Activated CD8-positive, alpha-beta T cell treated with anti-CD3 and anti-CD28 coated beads for 36 hours (primary cell): ENCODE data around the gene WDR20. TPM values are rescaled to one million over a fixed set of nuclear protein-coding genes. Genes with fewer than 3 reads are reported as not detected.

ENCODE experiments used
- ATAC-seq: fragments of 200-7000 bp; cut with Tn5 transposase; one replicate; pipeline ENCODE4 v1.10.0; 2021; ENCODE audit warnings: mild to moderate bottlenecking, moderate library complexity
- CTCF ChIA-PET: fragments of 350-600 bp; sonication (Branson Sonifier 250); formaldehyde crosslinking; loops from one replicate; lab custom pipeline; 2021; ENCODE audit warnings: antibody characterized with exemption; lab: Charles Lee
- POLR2A ChIA-PET: fragments of 350-600 bp; sonication (Branson Sonifier 250); formaldehyde crosslinking; loops from one replicate; lab custom pipeline; 2021; ENCODE audit warnings: antibody characterized with exemption; lab: Charles Lee
- DNase-seq: peaks from one replicate; pipeline ENCODE4 v3.0.0-alpha.2; 2020
- H3K27ac Mint-ChIP-seq: one replicate; pipeline ENCODE4 v1.8.0; 2021; ENCODE audit warnings: mild to moderate bottlenecking, mixed read lengths
- H3K27me3 Mint-ChIP-seq: one replicate; pipeline ENCODE4 v1.8.0; 2021; ENCODE audit warnings: mixed read lengths
- H3K36me3 Mint-ChIP-seq: one replicate; pipeline ENCODE4 v1.8.0; 2021; ENCODE audit warnings: low read depth, mixed read lengths
- H3K4me1 Mint-ChIP-seq: one replicate; pipeline ENCODE4 v1.8.0; 2021; ENCODE audit warnings: low read depth, mixed read lengths
- H3K4me3 Mint-ChIP-seq: one replicate; pipeline ENCODE4 v1.8.0; 2021; ENCODE audit warnings: mild to moderate bottlenecking, moderate library complexity, mixed read lengths
- H3K9me3 Mint-ChIP-seq: one replicate; pipeline ENCODE4 v1.8.0; 2021; ENCODE audit warnings: mixed read lengths
- CTCF ChIP-seq: fragments of 200-600 bp; IDR thresholded peaks from one replicate; pipeline ENCODE4 v1.8.0; 2022; ENCODE audit warnings: antibody characterized with exemption, mild to moderate bottlenecking
- intact Hi-C: fragments of 100-400 bp; cut with micrococcal nuclease; formaldehyde crosslinking; loops from one replicate; pipeline ENCODE4 v1.10.0; 2022
- total RNA-seq, 2 experiments: library from RNA; stranded (reverse); gene quantifications; one replicate each; pipeline ENCODE4 v1.2.3, GENCODE V29; 2021

WDR20 gene
- total RNA-seq, 2 experiments from 2014 or later, result 18.5 to 21.6 TPM

GRCh38 chr14:102252834-102253801 is 113.4 kb downstream of the WDR20 start:
- POLR2A ChIA-PET, result no interaction called here
- intact Hi-C loops, result no loop called here
- Mint-ChIP-seq H3K4me3 (no peak overlapping the region), H3K36me3 (no peaks in the 10 kb centered on the region), H3K4me1 (no peaks in the 10 kb centered on the region), H3K9me3 (no peaks in the 10 kb centered on the region), H3K27ac (no peak overlapping the region), H3K27me3 (peaks cover 2% of the 10 kb centered on the region)
- CTCF ChIA-PET, result no interaction called here
- DNase-seq (no peak), ATAC-seq (no peak)
- TF ChIP-seq CTCF, result no peak

DNA sequence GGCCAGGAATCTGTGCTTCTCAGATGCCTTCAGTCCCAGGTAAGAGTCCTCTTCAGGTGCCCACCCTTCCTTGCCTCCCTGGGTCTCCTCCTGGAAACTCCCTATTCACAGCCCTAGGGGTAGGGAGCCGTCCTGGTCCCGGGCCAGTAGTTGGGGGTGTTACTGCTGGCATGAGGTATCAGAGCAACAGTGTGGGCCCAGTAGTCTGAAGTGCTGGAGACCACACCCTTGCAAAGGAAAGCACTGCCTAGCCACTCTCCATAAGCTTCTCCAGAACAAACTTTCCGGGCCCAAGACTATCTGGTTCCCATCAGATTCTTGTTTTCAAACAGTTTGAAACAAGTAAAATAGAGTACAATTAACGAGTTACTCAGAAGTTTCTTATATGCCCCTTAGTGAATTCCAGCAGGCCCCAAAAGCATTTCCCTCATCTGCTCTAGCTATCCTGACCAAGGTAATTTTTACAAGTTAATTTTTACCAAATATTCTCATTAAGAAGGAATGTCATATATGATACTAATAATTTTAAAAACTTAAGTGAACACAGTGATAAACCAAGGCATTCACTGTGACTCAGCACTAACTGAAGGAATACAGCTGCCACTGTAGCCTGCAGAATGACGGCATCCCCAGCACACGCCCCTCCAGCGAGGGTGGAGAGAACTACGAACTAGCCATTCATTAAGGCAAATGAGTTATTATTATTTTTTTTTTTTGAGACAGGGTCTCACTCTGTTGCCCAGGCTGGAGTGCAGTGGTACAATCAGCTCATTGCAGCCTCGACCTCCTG is 115.9 kb downstream of the WDR20 start:
- no peak overlapping the region for H3K4me3 Mint-ChIP-seq
- no peaks in the 10 kb centered on the region for H3K36me3 Mint-ChIP-seq
- ATAC-seq, result no peak
- ChIA-PET POLR2A (interaction anchor here (0.7 kb wide), 1 partner anchor 33 kb away, joined by 3 read pairs; no protein-coding TSS in a partner anchor), CTCF (interaction anchor here (1.0 kb wide), 1 partner anchor 18 kb away, joined by 3 read pairs; no protein-coding TSS in a partner anchor)
- no peak for DNase-seq
- H3K27me3 Mint-ChIP-seq, result peaks cover 2% of the 10 kb centered on the region
- H3K9me3 Mint-ChIP-seq, result no peaks in the 10 kb centered on the region
- H3K4me1 Mint-ChIP-seq, result no peaks in the 10 kb centered on the region
- TF ChIP-seq CTCF, result no peak
- H3K27ac Mint-ChIP-seq, result no peak overlapping the region
- intact Hi-C loops, result no loop called here

DNA sequence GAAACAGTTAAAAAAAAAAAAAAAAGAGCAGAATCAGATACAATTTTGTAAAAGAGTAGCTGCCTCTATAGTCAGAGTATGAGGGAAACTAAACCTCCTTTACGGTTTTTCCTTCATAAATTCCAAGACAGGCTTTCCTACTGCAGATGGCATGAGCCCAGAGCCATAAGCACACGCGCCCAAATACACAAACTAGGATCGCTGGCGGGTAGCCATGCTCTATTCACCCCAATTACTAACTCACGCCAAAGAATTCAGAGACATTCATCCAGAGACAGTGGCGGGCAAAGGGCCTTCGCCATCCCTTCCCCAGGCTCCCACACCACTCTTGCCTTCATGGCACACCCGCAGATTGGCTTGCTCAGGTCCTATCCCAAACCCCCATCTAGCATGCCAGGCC is 117.0 kb downstream of the WDR20 start:
- DNase-seq (no peak), ATAC-seq (no peak)
- Mint-ChIP-seq H3K9me3 (no peaks in the 10 kb centered on the region), H3K27ac (no peak overlapping the region), H3K27me3 (peaks cover 2% of the 10 kb centered on the region), H3K4me1 (no peaks in the 10 kb centered on the region), H3K36me3 (no peaks in the 10 kb centered on the region), H3K4me3 (no peak overlapping the region)
- intact Hi-C loops, result no loop called here
- TF ChIP-seq CTCF, result no peak
- CTCF ChIA-PET, result no interaction called here
- POLR2A ChIA-PET, result no interaction called here

GRCh38 chr14:102258136-102258535 is 118.4 kb downstream of the WDR20 start:
- CTCF ChIA-PET, result no interaction called here
- H3K36me3 Mint-ChIP-seq, result no peaks in the 10 kb centered on the region
- no peak overlapping the region for H3K27ac Mint-ChIP-seq
- ATAC-seq, result no peak
- H3K27me3 Mint-ChIP-seq, result no peaks in the 10 kb centered on the region
- H3K4me1 Mint-ChIP-seq, result no peaks in the 10 kb centered on the region
- no peak for TF ChIP-seq CTCF
- no peaks in the 10 kb centered on the region for H3K9me3 Mint-ChIP-seq
- no peak overlapping the region for H3K4me3 Mint-ChIP-seq
- intact Hi-C loops, result no loop called here
- POLR2A ChIA-PET, result no interaction called here
- no peak for DNase-seq

Other genes with a start within 250 kb of the WDR20 start
- gene DYNC1H1, start 175.3 kb upstream of the WDR20 start, total RNA-seq, result 100 to 1,000 TPM; 291 to 301 TPM
- gene HSP90AA1, start 52.9 kb upstream of the WDR20 start, total RNA-seq, result 1,000 to 10,000 TPM; 1,101 to 1,115 TPM
- gene MOK, start 165.3 kb downstream of the WDR20 start, total RNA-seq, result 1 to 10 TPM; 6.2 to 6.6 TPM
- 10 to 100 TPM; 16.7 to 18.6 TPM for gene ZNF839, start 179.8 kb downstream of the WDR20 start, total RNA-seq
- gene CINP, start 223.0 kb downstream of the WDR20 start, total RNA-seq, result 10 to 100 TPM; 47.8 to 52.2 TPM
- gene TECPR2, start 223.0 kb downstream of the WDR20 start, total RNA-seq, result 1 to 10 TPM; 4.7 to 5.0 TPM